NT2/D1 (cell line): Measurements from ENCODE around the gene MPRIP.

ENCODE experiments used
- DNase-seq: peaks from one replicate; pipeline ENCODE4 v3.0.0-alpha.2; 2011; ENCODE audit warnings: low read depth, low spot score
- H3K27me3 ChIP-seq: 2 replicates; pipeline ENCODE4 v1.6.0; 2011; ENCODE audit warnings: mild to moderate bottlenecking; ENCODE audit not compliant: insufficient read length, insufficient read depth
- H3K36me3 ChIP-seq: 2 replicates; pipeline ENCODE4 v1.6.1; 2011; ENCODE audit warnings: mild to moderate bottlenecking, low read length, mixed read lengths; ENCODE audit not compliant: insufficient read depth, insufficient read length
- H3K4me1 ChIP-seq: 2 replicates; pipeline ENCODE4 v1.5.1; 2011; ENCODE audit not compliant: insufficient read depth, insufficient read length
- H3K4me3 ChIP-seq: 2 replicates; pipeline ENCODE4 v1.5.1; 2011; ENCODE audit warnings: low read depth; ENCODE audit not compliant: insufficient read length
- H3K9ac ChIP-seq: 2 replicates; pipeline ENCODE4 v1.6.0; 2011; ENCODE audit warnings: low read depth; ENCODE audit not compliant: insufficient read length
- H3K9me3 ChIP-seq: 2 replicates; pipeline ENCODE4 v1.5.1; 2011; ENCODE audit warnings: mild to moderate bottlenecking, low read length; ENCODE audit not compliant: insufficient read depth
- SUZ12 ChIP-seq: IDR thresholded peaks from 2 replicates; pipeline ENCODE4 v1.6.1; 2011; ENCODE audit not compliant: insufficient read length, insufficient read depth; ENCODE audit errors: extremely low read depth
- YY1 ChIP-seq: IDR thresholded peaks from 2 replicates; pipeline ENCODE4 v1.6.1; 2011; ENCODE audit not compliant: insufficient read length, insufficient read depth
- ZNF274 ChIP-seq: IDR thresholded peaks from 2 replicates; pipeline ENCODE4 v1.6.1; 2011; ENCODE audit warnings: mild to moderate bottlenecking, low read depth, low read length

MPRIP gene

GRCh38 chr17:17060930-17061329 is 18.7 kb downstream of the MPRIP start:
- Histone ChIP-seq H3K4me3 (no peak overlapping the region), H3K9me3 (no peaks in the 10 kb centered on the region), H3K36me3 (peaks cover 58% of the 10 kb centered on the region), H3K4me1 (peaks cover 2% of the 10 kb centered on the region), H3K9ac (no peak overlapping the region), H3K27me3 (no peaks in the 10 kb centered on the region)
- no peak for DNase-seq
- TF ChIP-seq YY1: no peak
- TF ChIP-seq SUZ12: no peak
- TF ChIP-seq ZNF274: no peak

DNA sequence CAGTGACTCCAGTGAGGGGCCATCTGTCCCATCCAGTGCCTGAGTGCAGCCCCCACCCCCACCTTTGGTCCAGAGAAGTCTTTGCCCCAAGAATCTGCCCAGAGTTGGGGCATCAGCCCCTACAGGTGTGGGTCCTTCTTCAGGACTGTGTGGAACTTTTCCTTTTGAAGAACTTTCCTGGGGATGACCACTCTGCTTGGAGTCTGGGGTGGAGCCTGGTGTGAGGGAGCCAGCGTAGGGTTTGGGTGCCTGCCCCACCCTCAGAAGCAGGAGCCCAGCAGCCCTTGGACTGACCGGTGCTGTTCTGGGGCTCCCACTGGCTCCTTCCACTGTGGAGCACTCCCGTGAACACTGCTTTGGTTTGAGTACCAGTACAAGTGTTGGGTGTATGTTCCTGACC is 19.3 kb downstream of the MPRIP start:
- no peak for DNase-seq
- H3K4me1 ChIP-seq: peaks cover 2% of the 10 kb centered on the region
- TF ChIP-seq YY1 (no peak), ZNF274 (no peak), SUZ12 (no peak)

DNA sequence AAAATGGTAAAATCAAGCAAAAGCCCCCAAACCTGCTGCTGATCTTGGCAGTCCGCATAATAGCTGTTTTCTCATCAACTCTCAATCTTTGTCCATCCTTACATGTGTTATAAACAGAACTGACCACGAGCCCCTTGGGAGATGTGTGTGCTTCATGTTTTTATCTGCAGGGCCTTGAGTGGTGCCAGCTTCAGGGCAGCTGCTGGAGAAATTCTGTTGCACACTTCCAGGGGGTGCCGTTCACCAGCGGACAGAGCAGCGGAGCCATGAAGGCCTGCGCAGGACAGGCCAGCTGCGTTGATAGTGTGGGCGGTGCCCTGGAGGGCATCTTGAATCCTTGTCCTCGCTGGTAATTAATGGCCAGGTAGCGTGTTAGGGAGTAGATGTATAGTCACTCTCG is 20.1 kb downstream of the MPRIP start:
- TF ChIP-seq ZNF274 (no peak), SUZ12 (no peak), YY1 (no peak)
- no peaks in the 10 kb centered on the region for H3K27me3 ChIP-seq
- H3K36me3 ChIP-seq: peaks cover 52% of the 10 kb centered on the region
- DNase-seq: no peak
- H3K9me3 ChIP-seq: no peaks in the 10 kb centered on the region
- no peak overlapping the region for H3K4me3 ChIP-seq
- no peaks in the 10 kb centered on the region for H3K4me1 ChIP-seq
- no peak overlapping the region for H3K9ac ChIP-seq

More for the DNA sequence above, 19.3 kb downstream of the MPRIP start:
- no peaks in the 10 kb centered on the region for H3K27me3 ChIP-seq
- H3K9me3 ChIP-seq: no peaks in the 10 kb centered on the region
- peaks cover 58% of the 10 kb centered on the region for H3K36me3 ChIP-seq
- no peak overlapping the region for H3K4me3 ChIP-seq
- no peak overlapping the region for H3K9ac ChIP-seq

DNA sequence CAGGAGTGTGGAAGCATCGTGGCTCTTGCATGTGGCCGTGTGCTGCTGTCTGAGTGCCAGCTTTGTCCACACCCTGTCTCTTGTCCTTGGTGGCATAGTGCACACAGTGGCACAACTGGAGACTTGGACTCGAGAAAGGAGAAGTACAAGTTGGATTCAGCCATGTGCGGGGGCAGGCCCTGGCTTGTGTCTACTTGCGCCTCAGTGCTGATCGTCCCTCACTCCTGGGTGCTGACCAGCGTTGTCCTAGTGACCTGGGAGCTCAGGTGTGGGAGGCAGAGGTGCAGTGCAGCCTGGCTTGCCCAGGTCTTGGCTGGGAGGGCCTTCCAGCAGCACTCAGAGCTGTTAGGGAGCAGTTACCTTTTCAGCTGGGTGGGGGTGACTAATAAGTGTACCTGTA is 20.6 kb downstream of the MPRIP start:
- H3K4me3 ChIP-seq: no peak overlapping the region
- no peak for DNase-seq
- peaks cover 47% of the 10 kb centered on the region for H3K36me3 ChIP-seq
- H3K4me1 ChIP-seq: no peaks in the 10 kb centered on the region
- H3K9me3 ChIP-seq: no peaks in the 10 kb centered on the region
- TF ChIP-seq ZNF274: no peak
- no peaks in the 10 kb centered on the region for H3K27me3 ChIP-seq
- no peak overlapping the region for H3K9ac ChIP-seq

DNA sequence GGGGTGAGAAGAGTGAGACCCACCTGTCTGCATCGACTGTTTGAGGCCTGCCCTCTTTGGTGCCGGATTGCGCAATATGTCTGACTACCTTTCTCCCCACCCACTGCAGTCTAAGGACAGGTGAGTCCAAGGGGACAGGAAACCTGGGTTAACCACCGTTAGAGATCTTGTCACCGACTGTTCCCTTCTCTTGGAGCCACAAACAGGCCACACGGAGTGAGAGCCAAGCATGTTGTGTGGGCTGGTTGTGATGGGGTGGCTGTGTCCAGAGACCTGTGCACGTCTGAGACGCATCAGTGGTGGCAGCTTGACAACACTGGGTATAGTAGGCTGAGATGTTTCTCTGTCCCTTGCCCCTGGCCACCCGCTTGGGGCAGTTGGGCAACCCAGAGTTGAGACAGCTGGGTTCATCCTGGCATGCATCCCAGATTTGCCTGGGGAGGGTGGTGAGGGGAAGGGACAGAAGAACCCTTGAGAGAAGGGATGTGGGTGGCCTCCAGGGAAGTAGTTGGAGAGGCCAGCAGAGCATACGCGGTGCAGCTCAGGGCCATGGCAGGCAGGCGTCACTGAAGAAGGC is 21.4 kb downstream of the MPRIP start:
- Histone ChIP-seq H3K4me1 (no peaks in the 10 kb centered on the region), H3K4me3 (no peak overlapping the region), H3K27me3 (no peaks in the 10 kb centered on the region), H3K9ac (no peak overlapping the region), H3K9me3 (no peaks in the 10 kb centered on the region), H3K36me3 (peaks cover 43% of the 10 kb centered on the region)
- TF ChIP-seq YY1: no peak
- TF ChIP-seq SUZ12: no peak
- TF ChIP-seq ZNF274: no peak
- DNase-seq: no peak

DNA sequence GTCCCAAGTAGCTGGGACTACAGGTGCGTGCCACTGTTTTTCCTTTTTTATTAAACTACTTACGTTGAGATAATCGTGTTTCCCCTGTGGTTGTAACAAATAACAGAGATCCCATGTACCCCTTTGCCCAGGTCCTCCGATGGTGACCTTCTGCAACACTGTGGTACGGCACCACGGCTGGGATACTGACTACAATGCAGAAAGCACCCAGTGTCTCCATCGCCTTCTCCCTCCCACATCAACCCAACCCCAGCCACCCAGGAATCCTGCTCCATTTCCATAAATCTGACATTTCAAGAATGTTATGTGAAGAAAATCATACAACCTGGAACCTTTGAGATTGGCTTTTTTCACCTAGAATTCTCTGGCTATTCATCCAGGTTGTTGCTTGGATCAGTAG is 22.1 kb downstream of the MPRIP start:
- no peaks in the 10 kb centered on the region for H3K27me3 ChIP-seq

DNA sequence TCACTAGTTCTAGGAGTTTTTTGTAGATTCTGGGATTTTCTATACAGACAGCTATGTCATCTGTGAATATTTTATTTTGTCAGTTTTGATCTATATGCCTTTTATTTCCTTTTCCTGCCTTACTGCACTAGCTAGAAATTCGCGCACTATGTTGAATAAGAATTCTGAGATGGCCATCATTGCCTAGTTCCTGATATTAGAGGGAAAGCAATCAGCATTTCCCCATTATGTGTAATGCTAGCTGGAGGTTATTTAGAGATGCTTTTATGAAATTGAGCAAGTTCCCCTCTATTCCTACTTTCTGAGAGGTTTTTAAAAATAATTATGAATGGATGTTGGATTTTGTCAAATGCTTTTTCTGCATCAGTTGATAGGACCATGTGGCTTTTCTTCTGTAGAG is 23.8 kb downstream of the MPRIP start:
- no peak for TF ChIP-seq ZNF274
- TF ChIP-seq YY1: no peak
- no peak for TF ChIP-seq SUZ12
- no peak for DNase-seq

More for the DNA sequence above, 22.1 kb downstream of the MPRIP start:
- Histone ChIP-seq H3K9me3 (no peaks in the 10 kb centered on the region), H3K36me3 (peaks cover 38% of the 10 kb centered on the region), H3K9ac (no peak overlapping the region), H3K4me1 (no peaks in the 10 kb centered on the region), H3K4me3 (no peak overlapping the region)
- no peak for TF ChIP-seq SUZ12
- no peak for TF ChIP-seq ZNF274
- no peak for TF ChIP-seq YY1
- DNase-seq: no peak

GRCh38 chr17:17067257-17067656 is 25.0 kb downstream of the MPRIP start:
- H3K36me3 ChIP-seq: peaks cover 26% of the 10 kb centered on the region
- H3K4me1 ChIP-seq: no peaks in the 10 kb centered on the region
- TF ChIP-seq ZNF274: no peak
- no peak for TF ChIP-seq YY1
- TF ChIP-seq SUZ12: no peak

More for the DNA sequence above, 23.8 kb downstream of the MPRIP start:
- Histone ChIP-seq H3K27me3 (no peaks in the 10 kb centered on the region), H3K9me3 (0 out of 2 replicates have a peak, but pooled peaks cover 7% of the 10 kb centered on the region), H3K36me3 (peaks cover 26% of the 10 kb centered on the region), H3K9ac (no peak overlapping the region), H3K4me1 (no peaks in the 10 kb centered on the region), H3K4me3 (no peak overlapping the region)

More at GRCh38 chr17:17067257-17067656, 25.0 kb downstream of the MPRIP start:
- H3K9ac ChIP-seq: no peak overlapping the region
- DNase-seq: no peak
- H3K9me3 ChIP-seq: 0 out of 2 replicates have a peak, but pooled peaks cover 7% of the 10 kb centered on the region
- no peaks in the 10 kb centered on the region for H3K27me3 ChIP-seq
- no peak overlapping the region for H3K4me3 ChIP-seq
